ENCODE measurements around the gene EIF1.
"Not testable (repeated sequence)": the region's sequence is repeated elsewhere in the genome, so short reads cannot be mapped to it uniquely, and the experiment has no call there.

Gene EIF1

DNA sequence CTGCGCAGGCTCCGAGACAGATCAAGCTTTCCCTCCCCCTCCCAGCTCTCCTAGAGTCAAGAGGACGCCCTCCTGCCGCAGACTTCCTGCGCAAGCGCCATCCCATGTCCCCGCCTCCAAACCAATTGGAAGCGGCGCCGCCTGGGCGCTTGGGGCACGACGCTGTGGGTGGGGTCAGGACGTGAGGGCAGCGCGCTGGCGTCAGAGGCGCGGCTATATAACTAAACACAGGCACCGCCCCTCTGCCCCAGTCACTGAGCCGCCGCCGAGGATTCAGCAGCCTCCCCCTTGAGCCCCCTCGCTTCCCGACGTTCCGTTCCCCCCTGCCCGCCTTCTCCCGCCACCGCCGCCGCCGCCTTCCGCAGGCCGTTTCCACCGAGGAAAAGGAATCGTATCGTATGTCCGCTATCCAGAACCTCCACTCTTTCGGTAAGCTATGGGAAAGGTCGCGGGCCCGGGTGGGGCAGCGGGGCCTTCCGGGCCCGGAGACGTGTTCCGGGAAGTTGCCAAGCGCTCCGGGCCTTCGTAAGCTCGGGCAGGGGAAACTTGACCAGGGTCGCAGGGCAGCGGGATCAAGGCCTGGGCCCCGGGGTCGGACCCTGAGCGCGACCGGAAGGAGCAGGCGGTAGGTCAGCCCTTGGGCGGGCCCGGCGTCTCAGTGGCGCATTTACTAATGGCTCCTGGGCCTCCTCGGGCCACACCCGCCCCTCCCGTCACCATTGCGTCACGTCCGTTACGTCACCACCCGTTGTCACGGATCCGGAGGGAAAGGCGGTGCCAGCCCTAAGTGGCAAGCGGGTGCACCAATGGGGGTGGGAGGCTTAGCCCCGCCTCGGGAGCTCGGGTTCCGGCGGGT, at the start of gene EIF1:
EIF1 (plus strand) TSS at position 245 of the 856 bp plus-strand sequence; CDS start at position 399, 154 bp downstream.
- peak within 1 kb of the TSS; percentile 98 for H3K27ac Mint-ChIP-seq
- peak within 1 kb of the TSS; percentile 95 for H3K4me3 Mint-ChIP-seq
- H3K9me3 Mint-ChIP-seq, result no peaks in the 10 kb centered on the region
- peaks cover 43% of the 10 kb centered on the region for H3K36me3 Mint-ChIP-seq (ENCODE audit: low read depth)
- no peaks in the 10 kb centered on the region for H3K27me3 Mint-ChIP-seq (ENCODE audit: low read depth)
- peaks cover 26% of the 10 kb centered on the region for H3K4me1 Mint-ChIP-seq (ENCODE audit: low read depth)
- peak; percentile 100 for DNase-seq (ENCODE audit: low spot score)

DNA sequence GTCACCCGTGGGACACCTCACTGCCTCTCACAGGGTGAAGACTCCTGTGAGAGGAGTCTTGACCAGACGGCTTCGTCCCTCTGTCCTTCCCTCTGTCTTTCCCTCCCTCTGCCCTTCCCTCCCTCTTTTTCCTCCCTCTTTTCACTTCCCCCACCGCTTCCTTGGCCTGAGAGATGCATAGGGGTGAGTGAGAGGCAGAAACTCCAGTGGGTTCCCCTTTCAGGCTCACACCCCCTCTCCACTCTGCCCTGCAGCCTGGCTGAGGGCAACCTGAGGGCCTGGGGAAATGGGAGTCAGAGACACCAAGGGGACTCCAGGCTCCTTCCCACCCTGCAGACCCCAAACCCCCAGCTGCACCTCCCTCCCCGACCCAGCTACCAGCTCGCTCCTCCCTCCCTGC, 49.7 kb upstream of the EIF1 start:
- no peak overlapping the region for H3K27ac Mint-ChIP-seq
- H3K4me3 Mint-ChIP-seq, result no peak overlapping the region
- no peaks in the 10 kb centered on the region for H3K27me3 Mint-ChIP-seq (ENCODE audit: low read depth)
- H3K4me1 Mint-ChIP-seq (ENCODE audit: low read depth), result no peaks in the 10 kb centered on the region
- H3K36me3 Mint-ChIP-seq (ENCODE audit: low read depth), result no peaks in the 10 kb centered on the region
- no peak for DNase-seq (ENCODE audit: low spot score)
- no peaks in the 10 kb centered on the region for H3K9me3 Mint-ChIP-seq

DNA sequence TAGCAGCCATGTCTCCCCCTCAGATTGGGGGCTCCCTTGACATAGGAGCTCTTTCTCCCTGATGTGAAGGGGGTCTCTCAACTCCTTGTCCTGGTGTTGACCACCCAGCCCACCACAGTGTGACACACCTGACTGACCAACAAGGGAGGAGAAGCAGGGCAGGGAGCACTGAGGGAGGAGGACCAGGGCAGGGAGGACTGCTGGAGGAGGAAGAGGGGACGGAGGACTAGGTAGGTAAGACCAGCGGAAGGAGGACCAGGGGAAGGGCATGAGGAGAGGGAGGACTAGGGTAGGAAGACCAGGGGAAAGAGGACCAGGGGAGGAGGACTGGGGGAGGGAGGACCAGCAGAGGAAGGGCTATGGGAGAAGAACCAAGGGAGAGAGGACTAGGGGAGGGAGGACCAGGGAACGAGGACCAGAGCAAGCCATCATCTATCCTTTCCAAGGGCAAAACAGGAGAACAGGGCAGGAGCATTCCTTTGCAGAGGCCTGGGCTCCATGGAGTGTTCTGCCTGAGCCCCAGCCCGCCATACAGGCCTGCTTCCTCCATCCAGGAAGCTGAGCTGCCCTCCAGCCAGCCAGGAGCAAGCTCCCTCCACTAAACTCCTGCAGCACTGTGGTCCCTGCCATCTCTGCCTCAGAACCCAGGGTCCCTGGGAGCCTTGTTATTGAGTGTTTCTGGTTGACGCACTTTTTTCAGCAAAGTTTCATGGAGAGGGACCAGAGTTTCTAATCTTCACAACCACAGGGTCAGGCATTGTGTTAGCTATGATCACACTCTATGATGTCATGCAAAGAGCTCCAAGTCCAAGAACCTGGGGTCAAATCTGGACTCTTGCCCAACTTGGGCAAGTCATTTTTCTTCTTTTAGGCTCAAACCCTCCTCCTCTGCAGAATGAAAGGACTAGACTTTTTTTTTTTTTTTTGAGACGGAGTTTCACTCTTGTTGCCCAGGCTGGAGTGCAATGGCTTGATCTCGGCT, 48.9 kb upstream of the EIF1 start:
- Mint-ChIP-seq H3K9me3 (no peaks in the 10 kb centered on the region), H3K4me3 (no peak overlapping the region), H3K27ac (no peak overlapping the region), H3K27me3 (ENCODE audit: low read depth) (no peaks in the 10 kb centered on the region), H3K36me3 (ENCODE audit: low read depth) (no peaks in the 10 kb centered on the region), H3K4me1 (ENCODE audit: low read depth) (no peaks in the 10 kb centered on the region)
- no peak for DNase-seq (ENCODE audit: low spot score)

DNA sequence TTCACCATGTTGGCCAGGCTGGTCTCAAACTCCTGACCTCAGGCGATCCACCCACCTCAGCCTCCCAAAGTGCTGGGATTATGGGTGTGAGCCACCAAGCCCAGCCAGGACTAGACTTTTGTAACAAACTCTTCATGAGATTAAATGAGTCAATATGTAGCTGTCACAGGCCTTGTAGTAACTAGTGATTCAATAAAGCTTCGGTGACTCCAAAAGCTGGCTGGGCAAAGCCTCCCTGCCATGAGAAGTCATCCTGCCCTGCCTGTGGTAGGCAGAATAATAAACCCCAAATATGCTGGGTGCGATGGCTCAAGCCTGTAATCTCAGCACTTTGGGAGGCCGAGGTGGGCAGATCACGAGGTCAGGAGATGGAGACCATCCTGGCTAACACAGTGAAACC, 48.1 kb upstream of the EIF1 start:
- H3K27me3 Mint-ChIP-seq (ENCODE audit: low read depth); H3K27ac Mint-ChIP-seq; H3K4me3 Mint-ChIP-seq; DNase-seq (ENCODE audit: low spot score); H3K9me3 Mint-ChIP-seq; H3K4me1 Mint-ChIP-seq (ENCODE audit: low read depth); H3K36me3 Mint-ChIP-seq (ENCODE audit: low read depth): not testable (repeated sequence)

DNA sequence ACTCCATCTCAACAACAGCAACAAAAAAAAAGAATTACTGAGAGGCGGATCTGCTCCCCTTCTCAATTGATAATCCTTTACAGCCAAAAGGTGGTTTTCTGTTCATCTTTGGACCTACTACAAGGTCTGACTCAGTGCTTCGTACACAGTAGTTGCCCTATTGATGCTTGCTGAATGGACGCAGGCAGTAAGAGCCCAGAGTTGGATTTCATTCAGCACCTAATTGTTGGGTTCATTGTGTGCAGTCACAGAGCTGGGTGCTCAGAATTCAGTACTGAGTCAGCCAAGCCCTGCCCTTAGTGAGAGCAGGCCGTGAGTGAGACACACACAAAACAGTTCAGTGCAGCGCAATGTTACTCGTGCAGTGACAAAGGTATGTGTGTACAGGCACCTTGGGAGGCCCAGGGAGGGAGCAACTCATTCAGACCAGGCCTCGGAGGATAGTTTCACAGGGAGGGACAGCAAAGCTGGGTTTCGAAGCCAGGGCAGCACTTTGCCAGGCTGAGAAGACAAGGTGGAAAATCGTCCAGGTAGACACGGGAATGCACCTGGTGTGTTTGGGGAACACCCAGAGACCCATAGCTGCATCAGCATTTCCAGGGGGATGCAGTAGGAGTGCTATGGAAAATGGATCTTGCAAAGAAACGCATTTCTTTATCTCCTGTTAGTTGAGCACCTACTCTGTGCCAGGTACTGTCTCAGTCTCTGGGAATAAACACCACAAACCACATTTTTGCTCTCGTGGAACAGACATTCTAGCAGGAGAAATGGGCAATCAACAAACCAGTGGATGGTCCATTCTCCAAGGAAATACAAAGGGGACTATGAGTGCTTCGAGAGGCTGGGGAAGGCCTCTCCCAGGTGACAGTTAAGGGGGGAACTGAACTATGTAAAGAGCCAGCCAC, 46.2 kb upstream of the EIF1 start:
- Mint-ChIP-seq H3K27ac (no peak overlapping the region), H3K4me1 (ENCODE audit: low read depth) (no peaks in the 10 kb centered on the region), H3K9me3 (no peaks in the 10 kb centered on the region), H3K27me3 (ENCODE audit: low read depth) (peaks cover 4% of the 10 kb centered on the region), H3K4me3 (no peak overlapping the region), H3K36me3 (ENCODE audit: low read depth) (no peaks in the 10 kb centered on the region)
- DNase-seq (ENCODE audit: low spot score), result no peak

DNA sequence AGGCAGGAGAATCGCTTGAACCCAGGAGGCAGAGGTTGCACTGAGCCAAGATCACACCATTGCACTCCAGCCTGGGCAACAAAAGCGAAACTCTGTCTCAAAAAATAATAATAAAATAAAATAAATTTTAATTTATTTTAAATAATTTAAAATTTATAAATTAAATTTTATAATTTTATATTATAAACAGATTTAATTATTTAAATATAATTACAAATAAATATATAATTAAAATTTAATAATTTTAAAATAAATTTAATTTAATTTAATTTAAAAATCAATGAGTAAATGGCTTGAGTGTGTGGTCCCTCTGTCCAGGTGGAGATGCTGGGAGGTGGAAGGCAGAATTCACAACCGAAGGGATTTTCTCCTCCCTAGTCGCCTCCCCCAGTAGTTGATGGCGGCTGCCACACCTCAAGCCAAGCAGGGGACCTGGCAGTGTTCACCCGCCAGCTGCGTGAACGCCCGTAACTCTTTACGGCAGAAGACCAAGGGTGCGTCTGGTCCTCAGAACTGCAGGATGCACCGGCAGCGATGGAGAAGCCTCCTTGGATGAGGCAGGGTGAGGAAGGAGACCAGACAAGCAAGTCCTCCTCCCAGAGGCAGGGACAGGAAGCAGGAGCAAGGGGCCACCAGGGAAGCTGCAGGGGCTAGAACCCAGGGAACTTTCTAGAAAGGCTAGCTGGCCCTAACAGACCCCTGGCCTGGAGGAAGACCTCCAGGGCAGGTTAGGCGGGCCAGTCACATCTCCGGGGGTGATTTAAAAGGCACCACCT, 41.5 kb upstream of the EIF1 start:
- Mint-ChIP-seq H3K4me1 (ENCODE audit: low read depth) (peaks cover 5% of the 10 kb centered on the region), H3K27me3 (ENCODE audit: low read depth) (peaks cover 4% of the 10 kb centered on the region), H3K9me3 (no peaks in the 10 kb centered on the region), H3K36me3 (ENCODE audit: low read depth) (no peaks in the 10 kb centered on the region), H3K4me3 (no peak overlapping the region), H3K27ac (no peak overlapping the region)
- no peak for DNase-seq (ENCODE audit: low spot score)

DNA sequence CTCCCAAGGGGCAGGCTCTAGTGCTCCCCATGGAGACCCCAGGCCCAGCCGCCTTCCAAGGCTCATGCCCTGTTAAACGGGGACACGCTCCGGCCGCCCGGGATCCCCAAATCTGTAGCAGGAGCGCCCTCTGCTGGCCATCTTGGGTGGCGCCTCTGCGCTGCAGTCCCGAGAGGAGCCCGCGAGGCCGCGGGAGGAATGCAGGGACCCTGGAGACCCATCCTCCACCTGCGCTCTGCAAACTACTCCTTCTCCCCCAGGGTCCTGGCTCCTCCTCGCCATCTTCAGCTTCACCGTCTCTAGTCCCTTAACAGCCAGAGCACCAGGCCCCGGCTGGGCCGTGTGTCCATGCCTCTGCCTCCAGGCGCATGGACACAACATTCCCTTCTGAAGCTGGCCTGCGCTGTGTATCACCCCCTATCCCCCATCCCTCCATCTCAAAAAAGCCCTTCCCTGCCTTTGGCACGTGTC, 40.7 kb upstream of the EIF1 start:
- DNase-seq (ENCODE audit: low spot score), result peak; percentile 79
- Mint-ChIP-seq H3K36me3 (ENCODE audit: low read depth) (no peaks in the 10 kb centered on the region), H3K4me1 (ENCODE audit: low read depth) (peaks cover 5% of the 10 kb centered on the region), H3K27ac (no peak overlapping the region), H3K4me3 (peak overlapping the region; percentile 68), H3K27me3 (ENCODE audit: low read depth) (peaks cover 4% of the 10 kb centered on the region), H3K9me3 (no peaks in the 10 kb centered on the region)

DNA sequence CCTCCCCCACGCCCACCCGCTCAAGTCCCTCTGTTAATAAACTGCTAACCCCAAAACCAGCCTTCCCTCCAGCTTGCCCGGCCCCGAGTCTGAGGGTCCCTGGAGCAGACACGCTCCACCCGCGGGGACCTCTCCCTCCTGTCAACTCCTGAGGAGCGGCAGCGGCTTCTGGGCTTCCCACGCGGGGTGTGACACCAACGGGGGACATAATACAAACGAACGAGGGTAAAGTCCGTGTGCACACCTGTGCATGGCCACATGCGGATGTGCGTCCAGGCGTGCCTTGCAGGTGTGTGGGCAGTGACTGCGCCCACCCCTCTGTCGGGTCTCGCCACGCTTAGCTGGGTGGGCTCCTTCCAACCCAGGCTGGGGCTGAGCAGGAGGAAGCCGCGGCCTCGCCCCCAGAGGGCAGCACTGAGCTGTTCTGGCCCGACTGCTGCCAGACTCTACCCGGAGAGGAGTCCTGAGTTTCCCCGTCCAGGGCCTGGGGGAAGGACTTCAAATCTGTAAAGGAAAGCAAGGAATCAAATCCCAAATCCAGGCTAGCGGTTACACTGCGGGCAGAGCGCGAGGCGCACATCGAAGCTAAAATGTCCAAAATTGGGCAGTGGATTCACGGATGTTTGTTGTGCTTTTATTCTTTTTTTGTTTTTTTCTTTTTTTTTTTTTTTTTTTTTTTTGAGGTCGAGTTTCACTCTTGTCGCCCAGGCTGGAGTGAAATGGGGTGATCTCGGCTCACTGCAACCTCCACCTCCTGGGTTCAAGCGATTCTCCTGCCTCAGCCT, 40.1 kb upstream of the EIF1 start:
- peaks cover 5% of the 10 kb centered on the region for H3K4me1 Mint-ChIP-seq (ENCODE audit: low read depth)
- H3K27ac Mint-ChIP-seq, result peak overlapping the region; percentile 58
- H3K4me3 Mint-ChIP-seq, result peak overlapping the region; percentile 68
- peaks cover 4% of the 10 kb centered on the region for H3K27me3 Mint-ChIP-seq (ENCODE audit: low read depth)
- no peaks in the 10 kb centered on the region for H3K36me3 Mint-ChIP-seq (ENCODE audit: low read depth)
- H3K9me3 Mint-ChIP-seq, result no peaks in the 10 kb centered on the region
- peak; percentile 77 for DNase-seq (ENCODE audit: low spot score)

DNA sequence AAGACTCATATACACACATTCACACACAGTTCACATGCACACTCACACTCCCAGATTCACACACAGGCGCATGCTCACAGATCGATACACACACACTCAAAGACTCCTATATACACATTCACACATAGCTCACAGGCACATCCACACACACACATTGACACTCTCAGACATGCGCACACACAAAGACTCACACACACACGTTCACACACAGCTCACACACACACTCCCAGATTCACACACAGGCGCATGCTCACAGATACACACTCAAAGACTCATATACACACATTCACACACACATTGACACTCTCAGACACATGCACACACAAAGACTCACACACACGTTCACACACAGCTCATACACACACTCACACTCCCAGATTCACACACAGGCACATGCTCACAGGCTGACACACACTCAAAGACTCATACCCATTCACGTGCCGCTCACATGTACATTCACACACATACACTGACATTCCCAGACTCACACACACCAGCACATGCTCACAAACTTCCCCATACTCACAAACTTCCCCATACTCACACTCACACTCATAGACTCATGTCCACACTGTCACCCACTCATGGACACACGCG, 38.7 kb upstream of the EIF1 start:
- Mint-ChIP-seq H3K9me3 (no peaks in the 10 kb centered on the region), H3K27ac (no peak overlapping the region), H3K4me3 (no peak overlapping the region), H3K27me3 (ENCODE audit: low read depth) (peaks cover 4% of the 10 kb centered on the region), H3K36me3 (ENCODE audit: low read depth) (no peaks in the 10 kb centered on the region), H3K4me1 (ENCODE audit: low read depth) (peaks cover 5% of the 10 kb centered on the region)
- DNase-seq (ENCODE audit: low spot score), result no peak

DNA sequence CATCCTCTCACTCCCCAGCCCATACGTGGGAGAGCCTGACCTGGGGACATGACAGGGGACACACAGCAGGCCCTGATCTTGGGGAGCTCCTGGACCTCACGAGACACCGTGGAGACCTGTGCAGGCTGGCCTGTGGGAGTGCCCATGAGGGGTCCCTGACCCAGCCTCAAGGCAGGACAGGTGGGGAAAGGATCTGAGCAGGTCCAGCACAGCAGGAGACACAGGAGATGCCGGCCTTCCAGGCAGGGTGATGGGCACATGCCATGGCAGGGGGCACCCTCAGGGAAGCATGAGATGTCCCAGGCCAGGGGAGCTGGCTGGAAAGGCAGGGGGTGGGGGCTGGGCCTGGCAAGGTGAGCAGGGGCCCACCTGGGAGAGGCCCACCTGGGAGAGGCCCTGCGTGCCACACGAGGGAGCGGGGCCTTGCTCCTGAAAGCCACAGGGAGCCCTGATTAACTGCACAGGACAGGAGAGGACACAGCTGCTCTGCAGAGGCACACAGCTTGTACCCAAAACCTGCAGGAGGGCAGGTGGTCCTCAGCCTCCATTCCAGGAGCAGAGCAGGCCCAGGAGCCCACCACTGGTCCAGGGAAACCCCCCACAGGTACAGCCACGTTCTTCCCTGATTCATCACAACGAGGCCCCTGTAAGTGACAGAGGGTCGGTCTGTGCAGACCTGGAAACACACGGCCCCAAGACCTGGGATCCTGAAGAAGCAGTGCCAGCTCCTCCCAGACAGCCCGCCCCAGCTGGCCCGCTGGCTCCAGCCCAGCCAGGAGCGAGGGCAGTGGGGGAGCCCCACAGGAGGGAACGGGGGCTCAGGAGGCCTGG, 37.7 kb upstream of the EIF1 start:
- H3K27me3 Mint-ChIP-seq (ENCODE audit: low read depth), result no peaks in the 10 kb centered on the region
- no peak overlapping the region for H3K4me3 Mint-ChIP-seq
- no peak overlapping the region for H3K27ac Mint-ChIP-seq
- no peaks in the 10 kb centered on the region for H3K36me3 Mint-ChIP-seq (ENCODE audit: low read depth)
- peaks cover 5% of the 10 kb centered on the region for H3K4me1 Mint-ChIP-seq (ENCODE audit: low read depth)
- no peak for DNase-seq (ENCODE audit: low spot score)
- H3K9me3 Mint-ChIP-seq, result no peaks in the 10 kb centered on the region

DNA sequence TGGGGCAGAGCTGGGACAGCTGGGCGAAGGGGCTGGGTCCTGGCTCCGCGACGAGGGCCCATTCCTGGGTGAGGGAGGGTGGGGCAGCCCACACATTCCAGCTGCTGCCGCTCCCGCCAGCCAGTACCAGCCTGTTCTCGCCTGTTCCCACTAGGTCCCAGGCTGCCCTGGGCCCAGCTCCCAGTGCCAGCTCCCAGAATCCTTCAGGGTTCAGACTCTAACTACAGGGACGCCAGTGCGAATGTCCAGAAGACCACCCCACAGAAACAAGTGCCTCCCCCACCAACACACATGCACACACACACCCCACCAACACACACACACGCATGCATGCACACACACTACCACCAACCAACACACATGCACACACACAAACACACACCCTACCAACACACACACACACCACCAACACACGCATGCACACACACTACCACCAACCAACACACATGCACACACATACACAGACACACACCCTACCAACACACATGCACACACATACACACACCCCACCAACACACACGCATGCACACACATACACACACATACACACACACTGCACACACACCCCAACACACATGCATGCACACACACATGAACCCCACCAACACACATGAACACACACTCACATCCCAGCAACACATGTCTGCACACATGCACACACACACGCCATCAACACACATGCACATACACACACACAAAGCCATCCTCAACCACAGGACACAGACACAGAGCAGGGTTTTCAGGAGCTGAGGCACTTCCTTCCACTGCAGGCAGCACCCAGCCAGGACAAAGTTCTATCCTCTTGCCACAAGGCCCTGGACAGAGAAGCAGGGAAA, 36.8 kb upstream of the EIF1 start:
- Mint-ChIP-seq H3K4me1 (ENCODE audit: low read depth) (peaks cover 5% of the 10 kb centered on the region), H3K4me3 (no peak overlapping the region), H3K36me3 (ENCODE audit: low read depth) (no peaks in the 10 kb centered on the region), H3K27me3 (ENCODE audit: low read depth) (no peaks in the 10 kb centered on the region), H3K27ac (no peak overlapping the region), H3K9me3 (no peaks in the 10 kb centered on the region)
- DNase-seq (ENCODE audit: low spot score), result no peak

Measured in T-helper 2 cell treated with Interferon-gamma antibody and Interleukin-4, amounts not matched to agents 5 μg/mL and 100 μg/mL, for 36 hours (primary cell).